Right lobe of liver (tissue), 6 donors: ENCODE results near the gene TRMT10A. TPM values are rescaled to one million over a fixed set of nuclear protein-coding genes. Genes with fewer than 3 reads are reported as not detected.
"Not testable (repeated sequence)": the region's sequence is repeated elsewhere in the genome, so short reads cannot be mapped to it uniquely, and the experiment has no call there.

Experiments
- ATAC-seq, 4 donors: fragments of 200-7000 bp; cut with Tn5 transposase; one replicate each; pipeline ENCODE4 v1.9.1; 2020; ENCODE audit warnings: mild to moderate bottlenecking in 4 of 4, moderate library complexity in 4 of 4
- DNase-seq, 3 donors: peaks; one replicate each; pipeline ENCODE4 v3.0.0-alpha.2; 2020
- H3K27ac ChIP-seq, 3 donors: fragments of 200-600 bp; one replicate each; pipeline ENCODE4 v1.8.0; 2022
- H3K27me3 ChIP-seq, 2 donors: fragments of 200-600 bp; one replicate each; pipeline ENCODE4 v1.8.0; 2022
- H3K36me3 ChIP-seq, 4 donors: fragments of 200-600 bp; sonication (generic) in 1 of 4; one replicate each; pipeline versions ENCODE4 v1.5.1 to v1.8.0; 2017 to 2022; ENCODE audit warnings: control low read depth in 1 of 4
- H3K4me1 ChIP-seq, 4 donors: fragments of 200-600 bp; sonication (generic) in 1 of 4; one replicate each; pipeline versions ENCODE4 v1.5.1 to v1.8.0; 2017 to 2022; ENCODE audit warnings: control low read depth in 1 of 4
- H3K4me3 ChIP-seq, 3 donors: fragments of 200-600 bp; one replicate each; pipeline ENCODE4 v1.8.0; 2022
- H3K9me3 ChIP-seq, 4 donors: fragments of 200-600 bp; sonication (generic) in 1 of 4; one replicate each; pipeline versions ENCODE4 v1.5.1 to v1.8.0; 2017 to 2022; ENCODE audit warnings: control low read depth in 1 of 4
- POLR2A ChIP-seq: fragments of 450-650 bp; IDR thresholded peaks from one replicate; pipeline ENCODE4 v1.6.1; 2017; ENCODE audit warnings: antibody characterized with exemption, mild to moderate bottlenecking
- WGBS: methylation state at CpG from one replicate; pipeline ENCODE4 v1.1.6; 2018; ENCODE audit warnings: low coverage, low lambda C conversion rate; ENCODE audit not compliant: insufficient coverage; ENCODE audit errors: missing lambda C conversion rate; 5-methylcytosine and 5-hydroxymethylcytosine counted together
- intact Hi-C, 2 donors: fragments of 100-400 bp; cut with DNase I; formaldehyde crosslinking; loops; one replicate each; pipeline versions ENCODE4 v1.11.2 to v1.14.1; 2022
- total RNA-seq, 6 experiments: library from RNA; depleted of rRNA in 2 of 6; stranded (reverse); fragments of >200 nt in 2 of 6; fragmentation: NEBNext Ultra II Directional in 3 of 6; extraction: Animal tissue kit (Norgen Biotek cat#: 25700) in 3 of 6; gene quantifications; one replicate each; pipeline versions ENCODE4 v1.1.0 to v1.2.4, GENCODE V29; 2016 to 2023
- TF ChIP-seq, protein P1 (sequence below), 4 donors: fragments of 200-600 bp in 3 of 4; fragments of 450-650 bp in 1 of 4; IDR thresholded peaks; one replicate each; pipeline versions ENCODE4 v1.5.1 to v1.8.0; 2016 to 2022; ENCODE audit warnings: antibody characterized with exemption in 4 of 4, mild to moderate bottlenecking in 2 of 4
- donor health status: DM: no; HTN: yes; CAD: no.
- donor health status: DM: no; HTN: no; CAD: no.
- donor health status: DM: no; HTN: no; CAD: no.
- donor health status: DM: no; HTN: yes; CAD: no.
- donor health status: DM: no; HTN: yes; CAD: no.

The TRMT10A gene
- total RNA-seq, 6 experiments from 2014 or later, result 3.5 to 6.5 (median 4.0) TPM

DNA sequence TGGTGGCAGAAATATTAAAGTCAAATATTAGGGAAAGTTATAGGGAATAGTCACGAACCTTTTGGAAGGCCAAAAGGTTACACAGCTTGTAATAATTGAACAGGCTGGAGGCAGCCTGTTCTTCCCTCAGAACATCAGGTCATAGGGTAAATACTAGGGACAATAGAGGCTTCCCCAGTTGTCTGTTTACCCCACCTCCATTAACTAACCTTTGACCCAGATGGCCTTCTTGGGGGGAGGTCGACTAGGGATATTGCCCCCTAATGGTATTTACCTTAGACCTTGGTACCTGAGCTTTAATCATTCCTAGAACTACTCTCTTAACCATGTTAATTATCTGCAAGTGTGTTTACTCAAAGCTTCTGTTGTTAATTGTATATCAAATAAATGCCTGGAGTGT lies 27.0 kb downstream of the TRMT10A start:
- Histone ChIP-seq H3K36me3 (no peaks in the 10 kb centered on the region), H3K9me3 (no peaks in the 10 kb centered on the region), H3K27me3 (no peaks in the 10 kb centered on the region), H3K4me3 (no peak overlapping the region), H3K4me1 (peaks cover 0 to 8% (median 4%) of the 10 kb centered on the region in 4 donors), H3K27ac (no peak overlapping the region)
- no peak for TF ChIP-seq POLR2A
- TF ChIP-seq, protein P1, sequence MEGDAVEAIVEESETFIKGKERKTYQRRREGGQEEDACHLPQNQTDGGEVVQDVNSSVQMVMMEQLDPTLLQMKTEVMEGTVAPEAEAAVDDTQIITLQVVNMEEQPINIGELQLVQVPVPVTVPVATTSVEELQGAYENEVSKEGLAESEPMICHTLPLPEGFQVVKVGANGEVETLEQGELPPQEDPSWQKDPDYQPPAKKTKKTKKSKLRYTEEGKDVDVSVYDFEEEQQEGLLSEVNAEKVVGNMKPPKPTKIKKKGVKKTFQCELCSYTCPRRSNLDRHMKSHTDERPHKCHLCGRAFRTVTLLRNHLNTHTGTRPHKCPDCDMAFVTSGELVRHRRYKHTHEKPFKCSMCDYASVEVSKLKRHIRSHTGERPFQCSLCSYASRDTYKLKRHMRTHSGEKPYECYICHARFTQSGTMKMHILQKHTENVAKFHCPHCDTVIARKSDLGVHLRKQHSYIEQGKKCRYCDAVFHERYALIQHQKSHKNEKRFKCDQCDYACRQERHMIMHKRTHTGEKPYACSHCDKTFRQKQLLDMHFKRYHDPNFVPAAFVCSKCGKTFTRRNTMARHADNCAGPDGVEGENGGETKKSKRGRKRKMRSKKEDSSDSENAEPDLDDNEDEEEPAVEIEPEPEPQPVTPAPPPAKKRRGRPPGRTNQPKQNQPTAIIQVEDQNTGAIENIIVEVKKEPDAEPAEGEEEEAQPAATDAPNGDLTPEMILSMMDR (IDR thresholded peaks at IDR 0.05), result no peak
- intact Hi-C loops, result no loop called here
- peak in 1 of 4 donors; percentile 35 for ATAC-seq
- DNase-seq, result no peak
- 31% methylated on average over 2 of the region's 2 CpGs for WGBS

DNA sequence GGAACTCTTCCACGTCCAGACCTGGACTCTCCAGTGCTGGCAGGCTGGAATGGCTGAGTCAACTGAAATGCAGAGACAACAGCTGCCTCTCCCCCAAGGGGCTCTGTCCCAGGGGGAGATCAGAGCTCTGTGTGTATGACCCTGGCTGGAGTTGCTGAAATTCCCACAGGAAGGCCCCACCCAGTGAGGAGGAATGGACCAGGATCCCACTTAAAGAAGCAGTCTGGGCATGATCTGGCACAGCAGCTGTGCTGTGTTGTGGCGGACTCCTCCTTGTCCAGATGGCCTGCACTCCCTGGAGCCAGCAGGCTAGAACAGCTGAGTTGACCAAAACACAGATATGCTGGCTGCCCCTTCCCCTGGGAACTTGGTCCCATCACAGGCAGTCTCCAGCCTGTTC lies 27.6 kb downstream of the TRMT10A start:
- H3K9me3 ChIP-seq, result no peaks in the 10 kb centered on the region
- no peak overlapping the region for H3K27ac ChIP-seq
- H3K4me1 ChIP-seq, result peaks cover 0 to 8% (median 4%) of the 10 kb centered on the region in 4 donors
- TF ChIP-seq, protein P1 (IDR thresholded peaks at IDR 0.05), result no peak
- TF ChIP-seq POLR2A, result no peak
- H3K4me3 ChIP-seq, result no peak overlapping the region
- DNase-seq, result no peak
- no peaks in the 10 kb centered on the region for H3K36me3 ChIP-seq
- WGBS, result no CpG with 5 or more reads among the region's 2 CpGs
- ATAC-seq, result peak in 1 of 4 donors; percentile 17
- H3K27me3 ChIP-seq, result no peaks in the 10 kb centered on the region
- intact Hi-C loops, result no loop called here

DNA sequence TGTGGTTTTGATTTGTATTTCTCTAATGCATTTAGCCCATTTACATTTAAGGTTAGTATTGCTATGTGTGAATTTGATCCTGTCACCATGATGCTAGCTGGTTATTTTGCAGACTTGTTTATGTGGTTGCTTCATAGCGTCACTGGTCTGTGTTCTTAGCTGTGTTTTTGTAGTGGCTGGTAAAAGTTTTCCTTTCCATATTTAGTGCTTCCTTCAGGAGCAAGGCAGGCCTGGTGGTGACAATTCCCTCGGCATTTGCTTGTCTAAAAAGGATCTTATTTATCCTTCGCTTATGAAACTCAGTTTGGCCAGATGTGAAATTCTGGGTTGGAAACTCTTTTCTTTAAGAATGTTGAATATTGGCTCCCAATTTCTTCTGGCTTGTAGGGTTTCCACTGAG lies 29.1 kb downstream of the TRMT10A start:
- H3K27me3 ChIP-seq, H3K27ac ChIP-seq, H3K36me3 ChIP-seq, H3K9me3 ChIP-seq, DNase-seq, intact Hi-C loops, H3K4me1 ChIP-seq, H3K4me3 ChIP-seq, ATAC-seq: not testable (repeated sequence)
- WGBS, result 85% methylated on average over 3 of the region's 3 CpGs

DNA sequence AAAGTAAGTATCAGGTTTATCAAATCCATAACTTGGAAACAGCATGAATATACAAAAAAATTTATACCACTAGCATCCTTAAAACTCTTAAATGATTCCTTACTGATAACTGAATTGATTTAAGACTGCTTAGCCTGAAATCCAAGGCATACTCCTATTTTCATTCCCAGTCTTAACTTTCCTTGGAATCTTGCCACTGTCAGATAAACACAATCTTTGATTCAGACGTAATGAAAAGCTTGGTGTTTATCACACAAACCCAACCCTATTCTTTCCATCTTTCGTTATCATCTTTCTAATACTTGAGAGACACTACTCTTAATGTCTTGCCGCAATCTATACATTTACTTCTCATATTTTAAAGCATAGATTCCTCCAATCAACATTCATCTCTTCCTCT lies 33.9 kb downstream of the TRMT10A start:
- Histone ChIP-seq H3K4me3 (no peak overlapping the region), H3K27ac (no peak overlapping the region), H3K36me3 (no peaks in the 10 kb centered on the region), H3K9me3 (no peaks in the 10 kb centered on the region), H3K4me1 (no peaks in the 10 kb centered on the region), H3K27me3 (no peaks in the 10 kb centered on the region)
- WGBS, result 52% methylated on average over 3 of the region's 3 CpGs
- ATAC-seq (no peak), DNase-seq (no peak)
- TF ChIP-seq, protein P1 (IDR thresholded peaks at IDR 0.05), result no peak
- TF ChIP-seq POLR2A, result no peak
- intact Hi-C loops, result no loop called here

DNA sequence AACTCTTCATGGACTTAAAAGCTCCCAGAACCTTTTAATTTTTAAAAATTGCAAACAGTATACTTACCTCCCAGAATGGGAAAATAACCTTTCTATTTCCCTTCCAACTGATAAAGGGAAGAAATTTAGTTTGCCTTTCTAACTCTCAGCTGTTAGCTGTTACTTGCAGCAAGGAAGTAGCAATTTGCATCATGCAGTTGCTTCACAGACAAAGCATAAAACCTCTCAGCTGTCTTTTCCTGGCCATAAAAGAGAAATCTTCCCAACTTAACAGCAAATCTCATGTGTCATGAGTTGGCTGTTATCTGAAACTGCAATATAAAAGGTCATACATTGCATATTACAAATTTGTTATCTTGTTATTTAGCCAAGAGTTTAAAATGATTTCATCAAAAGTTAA lies 34.6 kb downstream of the TRMT10A start:
- Histone ChIP-seq H3K9me3 (no peaks in the 10 kb centered on the region), H3K36me3 (no peaks in the 10 kb centered on the region), H3K27ac (no peak overlapping the region), H3K27me3 (no peaks in the 10 kb centered on the region), H3K4me3 (no peak overlapping the region), H3K4me1 (no peaks in the 10 kb centered on the region)
- ATAC-seq, result no peak
- TF ChIP-seq, protein P1 (IDR thresholded peaks at IDR 0.05), result no peak
- no peak for TF ChIP-seq POLR2A
- intact Hi-C loops, result no loop called here
- no peak for DNase-seq
